GF-D8 (cell line): ENCODE results near the gene ANKMY1.
"Not testable (repeated sequence)": the region's sequence is repeated elsewhere in the genome, so short reads cannot be mapped to it uniquely, and the experiment has no call there.

Experiments used
- DNase-seq: peaks from one replicate; lab custom pipeline; 2025; lab: John Stamatoyannopoulos, UW

ANKMY1 gene

DNA sequence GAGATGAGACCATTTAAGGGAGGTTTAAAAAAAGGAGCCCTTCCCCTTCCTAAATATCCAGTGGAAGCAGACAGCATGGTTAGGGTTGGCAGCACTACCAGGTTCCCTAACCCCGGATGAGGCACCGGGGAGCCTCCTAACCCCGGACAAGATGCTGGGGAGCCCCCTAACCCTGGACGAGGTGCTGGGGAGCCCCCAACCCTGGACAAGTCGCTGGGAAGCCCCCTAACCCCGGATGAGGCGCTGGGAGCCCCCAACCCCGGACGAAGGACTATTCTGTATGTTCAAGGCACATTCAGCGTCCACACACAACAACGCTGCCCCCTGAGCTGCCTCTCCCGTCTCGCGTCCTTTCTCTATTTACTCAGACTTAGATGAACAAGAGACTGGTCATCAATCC, 51.9 kb downstream of the ANKMY1 start:
- no peak for DNase-seq

DNA sequence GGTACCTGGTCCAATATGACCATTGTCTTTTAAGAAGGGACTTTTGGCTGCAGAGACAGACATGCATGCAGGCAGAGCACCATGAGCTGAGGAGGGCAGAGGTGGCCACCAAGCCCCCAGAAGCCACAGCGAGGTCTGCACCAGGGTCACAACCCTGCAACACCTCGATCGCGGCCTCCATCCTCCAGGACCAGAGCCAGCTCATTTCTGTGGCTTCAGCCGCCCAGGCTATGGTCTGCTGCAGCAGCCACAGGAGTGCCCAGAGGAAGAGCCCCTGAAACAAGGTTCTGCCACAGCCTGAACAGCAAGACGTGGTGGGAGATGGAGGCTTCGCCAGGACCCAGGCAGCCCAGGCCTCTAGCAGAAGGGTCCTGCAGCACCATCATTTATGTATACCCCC, 53.9 kb downstream of the ANKMY1 start:
- DNase-seq = no peak

DNA sequence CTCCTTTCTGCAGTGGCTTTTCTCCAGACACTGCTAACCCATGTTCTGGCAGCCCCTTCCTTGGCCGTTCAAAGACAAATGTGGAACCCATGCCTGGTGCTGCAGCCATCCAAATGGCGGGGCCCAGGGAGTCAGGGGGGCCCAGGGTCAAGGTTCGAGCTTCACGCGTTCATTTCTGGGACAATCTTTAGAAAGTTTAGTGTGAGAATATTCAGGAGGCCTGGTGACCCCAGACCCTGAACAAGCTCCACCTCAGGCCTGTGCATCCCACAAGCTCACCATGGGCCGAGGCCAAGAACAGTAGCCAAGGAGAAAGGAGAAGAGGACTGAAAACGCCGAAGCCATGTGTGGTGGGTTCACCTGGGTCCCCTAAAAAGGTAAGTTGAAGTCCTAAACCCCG, 54.4 kb downstream of the ANKMY1 start:
- no peak for DNase-seq

DNA sequence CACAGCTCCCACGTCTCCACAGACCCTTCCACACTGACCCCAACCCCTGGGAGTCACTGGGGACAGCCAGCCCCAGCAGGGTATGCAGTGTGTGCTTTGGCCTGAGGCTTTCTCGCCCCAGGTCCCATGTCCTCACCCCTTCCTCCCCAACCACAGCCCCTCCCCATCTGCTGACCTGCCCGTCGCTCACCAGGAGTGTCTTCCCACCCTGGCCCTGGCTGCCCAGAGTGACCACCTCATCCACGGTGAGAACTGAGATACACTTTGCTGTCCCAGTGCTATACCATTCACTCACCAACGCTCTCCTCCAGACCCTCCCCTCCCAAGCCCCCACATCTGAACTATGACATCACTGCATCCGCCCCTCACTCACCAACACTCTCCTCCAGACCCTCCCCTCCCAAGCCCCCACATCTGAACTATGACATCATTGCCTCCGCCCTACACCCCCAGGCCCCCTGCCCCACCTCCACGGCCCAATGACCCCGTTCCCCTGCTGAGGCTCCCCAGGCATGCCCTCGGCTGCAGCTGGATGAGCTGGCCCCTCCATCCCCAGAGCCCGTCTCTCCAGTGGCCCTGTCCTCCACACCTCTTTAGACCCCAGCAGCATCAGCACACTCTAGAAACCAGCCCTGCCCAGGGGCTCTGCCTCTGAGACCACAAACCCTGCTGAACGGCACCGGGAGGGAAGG, 55.2 kb downstream of the ANKMY1 start:
- no peak for DNase-seq

DNA sequence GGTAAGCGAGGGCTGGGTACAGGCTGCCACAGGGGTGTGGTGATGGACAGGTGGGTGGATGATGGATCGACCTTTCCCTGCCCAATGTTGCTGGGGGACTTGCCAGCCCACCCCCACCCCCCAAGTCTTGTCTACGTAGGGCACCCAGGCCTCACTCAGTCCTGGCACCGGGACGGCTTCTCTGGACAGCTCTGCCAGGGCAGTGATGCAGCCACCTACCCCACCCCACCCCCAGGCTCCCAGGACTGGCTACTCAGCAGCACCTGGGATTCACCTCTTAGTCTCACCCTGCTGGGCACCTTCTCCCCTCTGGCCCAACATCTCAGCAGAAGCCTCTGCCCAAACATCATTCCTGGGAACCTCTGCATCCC, 55.7 kb downstream of the ANKMY1 start:
- DNase-seq = no peak

DNA sequence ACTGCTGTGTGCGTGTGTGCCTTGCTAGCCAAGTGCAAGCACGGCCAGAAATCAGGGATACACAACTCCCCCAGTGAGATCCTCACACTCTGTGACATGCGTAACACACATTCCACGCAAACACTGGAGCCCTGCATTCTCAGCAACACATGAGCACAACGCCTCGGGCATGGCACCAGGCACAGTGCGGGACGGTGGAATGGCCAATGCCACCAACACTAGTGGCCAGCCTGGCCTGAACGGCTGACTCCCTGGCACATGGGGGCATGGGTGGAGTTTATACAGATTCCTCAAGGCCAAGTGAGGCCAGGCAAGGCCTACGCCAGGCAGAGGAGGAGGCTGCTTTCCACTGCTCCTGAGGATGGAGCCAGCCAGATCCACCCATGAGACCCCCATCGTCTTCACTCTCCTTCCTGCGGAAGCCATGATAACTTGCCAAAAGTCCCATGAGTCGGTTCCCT, 56.2 kb downstream of the ANKMY1 start:
- no peak for DNase-seq

DNA sequence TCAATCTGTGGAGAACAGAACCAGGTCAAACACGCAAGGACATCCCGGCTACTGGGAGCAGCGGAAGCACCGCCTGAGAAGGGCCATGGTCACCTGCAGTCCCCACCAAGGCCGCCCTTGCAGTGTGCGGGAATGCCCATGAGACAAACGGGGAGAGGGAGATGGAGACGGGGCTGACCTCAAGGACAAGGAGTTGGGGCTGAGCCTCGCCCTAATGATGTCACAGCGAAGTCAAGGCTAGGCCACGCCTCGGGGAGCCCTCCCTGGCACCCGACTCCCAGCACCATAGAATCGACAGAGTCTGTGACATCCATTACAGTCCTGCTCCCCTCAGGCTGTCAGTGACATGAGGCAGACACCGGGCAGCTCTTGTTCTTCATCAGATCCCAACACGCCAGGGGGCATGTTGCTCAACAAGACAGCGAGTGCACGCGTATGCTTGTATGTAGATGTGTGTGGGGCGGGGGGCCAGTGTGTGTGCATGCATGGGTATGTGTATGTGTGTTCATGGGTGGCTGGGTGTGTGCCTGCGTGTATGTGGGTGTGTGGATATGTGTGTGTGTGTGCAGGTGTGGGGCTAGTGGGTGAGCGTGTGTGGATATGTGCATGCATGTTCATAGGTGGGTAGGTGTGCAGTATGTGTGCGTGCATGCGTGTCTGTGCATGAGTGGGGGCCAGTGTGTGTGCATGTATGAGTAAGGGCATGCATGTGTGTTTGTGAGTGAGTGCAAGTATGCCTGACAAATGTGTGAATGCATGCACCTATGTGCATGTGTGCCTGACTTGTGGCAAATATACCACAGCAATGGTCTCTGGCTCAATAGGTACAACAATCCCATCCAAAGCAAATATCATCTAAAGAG, 57.0 kb downstream of the ANKMY1 start:
- DNase-seq = no peak

DNA sequence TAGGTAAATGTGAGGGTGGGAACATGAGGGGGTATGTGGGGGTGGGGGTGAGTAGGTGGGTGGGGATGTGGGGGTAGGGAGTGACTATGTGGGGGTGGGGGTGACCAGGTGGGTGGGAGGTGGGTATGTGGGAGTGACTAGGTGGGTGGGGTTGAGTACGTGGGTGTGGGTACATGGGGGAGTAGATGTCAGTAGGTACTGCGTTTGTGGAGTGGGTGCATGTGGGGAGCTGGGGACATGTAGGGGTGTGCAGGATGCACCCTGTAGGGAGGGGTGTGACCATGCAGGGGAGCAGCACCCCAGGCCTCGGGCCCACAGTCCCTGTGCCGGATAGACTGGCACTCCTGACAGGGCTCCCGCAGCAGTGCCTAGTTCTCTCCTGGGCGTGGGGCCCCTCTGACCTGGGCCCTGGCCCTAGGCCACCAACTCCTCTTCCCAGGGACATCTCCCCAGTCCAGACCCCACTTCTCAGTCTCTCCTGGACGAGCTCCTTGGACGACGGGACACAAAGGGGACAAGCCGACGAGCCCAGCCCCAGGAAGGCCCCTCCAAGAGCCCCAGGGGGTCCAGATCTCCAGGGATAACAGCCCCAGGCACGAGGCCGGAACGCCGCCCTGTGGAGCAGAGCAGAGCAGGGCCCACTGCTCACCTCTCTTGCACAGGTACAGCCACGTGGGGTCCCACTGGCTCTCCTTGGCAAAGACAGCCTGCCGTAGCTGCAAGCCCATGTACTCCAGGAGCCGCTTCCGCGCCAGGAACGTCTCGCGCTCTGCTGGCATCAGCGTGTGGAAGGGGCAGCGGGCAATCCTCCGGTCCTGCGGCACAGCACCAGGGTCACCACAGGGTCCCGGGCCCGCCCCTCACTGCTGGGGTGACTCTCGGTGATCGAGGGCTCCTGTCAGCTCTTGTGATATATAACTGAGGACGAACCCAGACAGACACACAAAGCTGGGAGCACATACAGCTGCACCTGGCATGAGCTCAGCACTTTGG, 58.2 kb downstream of the ANKMY1 start:
- DNase-seq = no peak

DNA sequence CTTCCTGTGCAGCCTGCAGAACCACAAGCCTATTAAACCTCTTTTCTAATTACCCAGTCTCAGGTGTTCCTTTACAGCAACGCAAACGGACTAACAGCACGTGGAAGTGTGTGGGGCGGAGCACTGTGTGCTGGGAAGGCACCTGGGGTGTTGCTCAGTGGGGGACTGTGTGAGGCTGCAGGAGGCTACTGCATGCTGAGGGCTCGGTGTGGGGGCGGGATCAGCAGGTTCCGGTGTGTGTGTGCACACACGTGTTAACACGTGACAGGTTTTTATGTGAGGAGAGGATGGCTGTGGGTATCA, 58.9 kb downstream of the ANKMY1 start:
- no peak for DNase-seq

DNA sequence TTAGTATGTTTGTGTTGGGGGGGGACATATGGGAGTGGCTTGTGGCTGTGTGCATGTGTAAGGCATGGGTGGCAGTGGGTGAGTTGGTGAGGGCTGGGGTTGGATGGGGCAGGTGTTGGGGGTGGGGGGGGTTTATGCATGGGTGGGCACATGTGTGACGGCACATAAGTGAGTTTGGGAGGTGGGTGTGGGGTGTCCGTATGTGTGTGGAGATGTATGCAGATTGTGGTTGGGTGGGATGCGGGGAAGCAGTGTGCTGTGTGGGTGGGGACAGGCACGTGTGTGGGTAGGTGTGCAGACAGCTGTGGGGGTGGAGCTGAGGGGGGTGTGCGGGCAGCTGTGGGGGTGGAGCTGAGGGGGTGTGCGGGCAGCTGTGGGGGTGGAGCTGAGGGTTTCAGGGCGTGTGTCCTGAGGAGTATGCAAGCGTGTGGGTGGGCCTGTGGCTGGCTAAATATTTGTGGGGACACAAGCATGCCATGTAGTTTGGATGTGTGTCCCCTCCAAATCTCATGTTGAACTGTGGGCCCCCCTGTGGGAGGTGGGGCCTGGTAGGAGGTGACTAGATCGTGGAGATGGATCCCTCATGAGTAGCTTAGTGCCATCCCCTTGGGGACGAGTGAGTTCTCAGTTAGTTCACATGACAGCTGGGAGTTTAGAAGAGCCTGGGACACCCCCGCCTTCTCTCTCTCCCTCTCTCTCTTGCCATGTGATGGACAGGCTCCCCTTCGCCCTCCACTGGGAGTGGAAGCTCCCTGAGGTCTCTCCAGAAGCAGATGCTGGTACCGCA, 59.4 kb downstream of the ANKMY1 start:
- no peak for DNase-seq

DNA sequence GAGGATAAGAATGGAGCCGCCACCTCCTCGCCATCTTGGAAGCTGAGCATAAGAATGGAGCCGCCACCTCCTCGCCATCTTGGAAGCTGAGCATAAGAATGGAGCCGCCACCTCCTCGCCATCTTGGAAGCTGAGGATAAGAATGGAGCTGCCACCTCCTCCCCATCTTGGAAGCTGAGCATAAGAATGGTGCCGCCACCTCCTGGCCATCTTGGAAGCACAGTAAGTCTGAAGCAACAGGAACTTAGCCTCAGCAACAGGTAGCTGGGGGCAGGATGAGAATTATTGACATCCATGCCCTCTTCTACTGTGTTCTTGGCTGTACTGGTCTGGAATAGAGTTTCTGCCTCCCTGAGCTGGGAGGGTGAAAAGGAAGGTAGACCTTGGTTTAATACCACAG, 60.7 kb downstream of the ANKMY1 start:
- not testable (repeated sequence) for DNase-seq

DNA sequence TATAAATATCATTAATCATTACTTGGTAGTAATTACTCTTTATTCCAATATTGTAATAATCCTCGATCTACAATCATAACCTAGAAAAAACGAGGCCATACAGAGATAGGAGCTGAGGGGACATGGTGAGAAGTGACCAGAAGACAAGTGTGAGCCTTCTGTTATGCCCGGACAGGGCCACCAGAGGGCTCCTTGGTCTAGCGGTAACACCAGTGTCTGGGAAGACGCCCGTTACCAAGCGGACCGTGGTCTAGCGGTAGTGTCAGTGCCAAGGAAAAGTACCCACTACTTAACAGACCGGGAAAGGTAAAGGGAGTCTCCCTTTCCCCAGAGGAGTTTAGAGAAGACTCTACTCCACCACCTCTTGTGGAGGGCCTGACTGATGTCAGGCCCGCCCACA, 62.8 kb downstream of the ANKMY1 start:
- not testable (repeated sequence) for DNase-seq

DNA sequence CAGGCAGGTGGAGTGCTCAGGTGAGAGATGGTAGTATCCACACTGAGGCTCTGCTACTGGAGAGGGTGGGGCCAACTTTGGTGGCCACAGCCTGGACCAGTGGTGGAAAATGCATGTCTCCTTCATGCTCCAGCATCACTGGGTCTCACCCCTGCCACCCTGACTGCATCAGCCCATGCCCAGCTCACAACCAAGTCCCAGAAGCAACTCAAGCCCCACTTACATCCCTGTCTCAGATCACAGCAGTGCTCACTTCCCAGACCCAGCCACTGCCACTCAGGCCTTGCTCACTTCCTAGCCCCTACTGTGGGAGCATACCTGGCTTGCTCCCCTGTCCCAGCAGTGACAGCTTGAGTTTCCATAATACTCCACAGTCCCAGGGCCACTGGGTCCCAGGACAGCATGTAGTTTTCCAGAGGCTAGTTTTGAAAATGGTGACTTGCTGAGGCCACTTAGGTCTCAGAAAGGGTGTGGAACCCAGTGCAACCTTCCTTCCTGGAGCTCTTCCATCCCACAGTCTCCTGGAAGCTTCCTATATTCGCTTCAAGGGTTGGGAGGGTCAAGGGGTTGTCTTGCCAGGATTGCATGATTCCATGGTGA, 63.5 kb downstream of the ANKMY1 start:
- no peak for DNase-seq

DNA sequence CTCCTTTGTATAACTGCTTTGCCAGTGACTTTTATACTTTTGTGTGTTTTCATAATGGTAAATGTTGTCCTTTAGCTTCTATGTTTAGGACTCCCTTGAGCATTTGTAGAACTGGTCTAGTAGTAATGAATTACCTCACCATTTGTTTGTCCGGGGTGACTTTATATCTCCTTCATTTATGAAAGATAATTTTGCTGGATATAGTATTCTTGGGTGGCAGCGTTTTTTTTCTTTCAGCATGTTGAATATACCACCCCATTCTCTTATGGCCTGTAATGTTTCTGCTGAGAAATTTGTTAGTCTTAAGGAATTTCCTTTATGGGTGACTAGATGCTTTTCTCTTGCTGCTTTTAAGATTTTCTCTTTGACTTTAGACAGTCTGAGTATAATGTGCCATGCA, 66.3 kb downstream of the ANKMY1 start:
- DNase-seq = no peak

DNA sequence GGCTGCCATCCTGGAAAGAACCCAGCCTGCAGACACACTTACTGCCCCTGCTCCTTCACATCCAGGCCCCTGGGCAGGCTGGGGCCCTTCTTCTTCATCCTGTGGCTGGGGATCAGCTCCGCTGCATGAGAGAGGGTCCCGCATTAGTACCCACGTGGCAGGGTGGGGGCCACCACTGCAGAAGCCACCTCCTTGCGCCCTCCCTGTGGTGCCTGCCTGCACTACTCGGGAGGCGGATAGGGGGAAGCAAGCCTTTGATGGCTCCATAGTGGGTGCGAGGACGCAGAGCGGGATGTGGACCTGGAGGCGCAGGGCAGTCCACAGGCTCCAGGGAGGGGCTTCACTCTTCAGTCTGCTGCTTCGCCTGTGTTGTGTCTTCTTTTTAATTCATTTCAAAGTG, 75.6 kb downstream of the ANKMY1 start:
- DNase-seq = no peak

DNA sequence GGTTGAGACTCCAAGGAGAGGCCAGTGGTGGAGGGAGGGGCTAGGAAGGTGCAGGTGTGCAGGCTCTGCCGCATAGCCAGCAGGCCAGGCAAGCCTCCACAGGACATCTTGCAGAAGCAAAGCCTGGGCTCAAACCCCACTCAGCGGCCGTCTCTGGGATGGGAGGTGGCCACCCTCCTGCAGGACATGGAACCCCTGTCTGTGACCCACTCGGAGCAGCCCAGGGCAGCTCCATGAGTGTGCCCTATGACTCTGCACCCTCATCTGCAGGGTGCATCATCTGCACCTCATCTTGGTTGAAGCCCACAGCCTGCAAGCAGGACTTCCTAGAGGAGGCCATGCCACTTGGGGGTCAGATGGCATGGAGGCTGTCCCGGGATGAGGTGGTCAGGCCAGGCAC, 76.1 kb downstream of the ANKMY1 start:
- DNase-seq = no peak

DNA sequence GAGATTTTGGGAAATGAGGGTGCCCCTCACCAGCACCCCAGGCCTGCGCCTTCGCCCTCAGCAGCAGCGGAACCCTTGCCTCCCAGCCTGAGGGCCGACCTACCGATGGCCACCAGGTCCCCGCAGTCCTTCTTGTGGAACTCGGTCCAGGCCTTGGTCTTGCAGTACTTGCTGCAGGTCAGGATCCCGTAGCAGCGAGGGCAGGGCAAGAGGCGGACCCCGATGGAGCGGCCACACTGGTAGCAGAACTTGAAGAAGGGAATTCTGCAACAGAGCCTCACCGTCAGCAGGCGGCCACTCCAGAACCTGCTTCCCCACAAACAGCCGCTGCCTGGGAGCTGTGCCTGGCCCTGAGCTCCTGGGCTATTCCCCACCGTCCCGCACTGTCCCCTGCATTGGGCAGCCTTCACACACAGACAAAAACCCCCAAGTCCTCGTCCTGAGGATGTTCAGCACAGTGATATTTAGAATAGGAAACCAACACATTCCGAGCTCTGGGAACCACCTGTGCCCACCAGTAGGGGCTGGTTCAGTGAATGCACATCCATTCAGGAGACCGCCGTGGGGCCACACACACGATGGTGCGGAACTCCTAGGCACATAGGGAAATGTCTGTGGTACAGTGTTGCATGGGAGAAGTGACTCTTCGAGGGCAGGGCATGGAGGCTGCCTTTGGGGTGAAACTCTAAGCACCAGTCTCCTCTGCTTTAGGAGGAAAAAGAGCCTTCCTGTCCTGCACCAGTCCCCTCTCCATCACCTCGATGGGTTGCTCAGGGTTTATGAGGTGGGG, 76.8 kb downstream of the ANKMY1 start:
- DNase-seq = no peak

DNA sequence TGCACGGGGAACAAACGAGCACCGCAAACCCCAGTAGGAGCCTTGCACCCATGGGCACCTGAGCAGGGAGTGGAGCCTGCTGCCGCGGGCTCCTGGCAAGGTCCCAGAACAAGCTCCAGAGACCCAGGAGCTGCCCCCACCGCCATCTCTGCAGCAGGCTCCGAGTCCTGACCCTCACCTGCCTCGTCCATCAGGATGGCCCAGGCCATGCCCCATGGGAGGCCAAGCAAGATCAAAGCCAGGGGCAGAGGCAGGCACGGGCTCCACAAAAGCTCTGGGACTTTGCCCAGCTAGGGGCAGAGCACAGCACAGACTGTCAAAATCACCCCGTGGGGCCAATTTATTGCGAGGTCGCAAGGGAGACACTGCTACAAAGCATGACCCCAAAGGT, 78.7 kb downstream of the ANKMY1 start:
- no peak for DNase-seq

DNA sequence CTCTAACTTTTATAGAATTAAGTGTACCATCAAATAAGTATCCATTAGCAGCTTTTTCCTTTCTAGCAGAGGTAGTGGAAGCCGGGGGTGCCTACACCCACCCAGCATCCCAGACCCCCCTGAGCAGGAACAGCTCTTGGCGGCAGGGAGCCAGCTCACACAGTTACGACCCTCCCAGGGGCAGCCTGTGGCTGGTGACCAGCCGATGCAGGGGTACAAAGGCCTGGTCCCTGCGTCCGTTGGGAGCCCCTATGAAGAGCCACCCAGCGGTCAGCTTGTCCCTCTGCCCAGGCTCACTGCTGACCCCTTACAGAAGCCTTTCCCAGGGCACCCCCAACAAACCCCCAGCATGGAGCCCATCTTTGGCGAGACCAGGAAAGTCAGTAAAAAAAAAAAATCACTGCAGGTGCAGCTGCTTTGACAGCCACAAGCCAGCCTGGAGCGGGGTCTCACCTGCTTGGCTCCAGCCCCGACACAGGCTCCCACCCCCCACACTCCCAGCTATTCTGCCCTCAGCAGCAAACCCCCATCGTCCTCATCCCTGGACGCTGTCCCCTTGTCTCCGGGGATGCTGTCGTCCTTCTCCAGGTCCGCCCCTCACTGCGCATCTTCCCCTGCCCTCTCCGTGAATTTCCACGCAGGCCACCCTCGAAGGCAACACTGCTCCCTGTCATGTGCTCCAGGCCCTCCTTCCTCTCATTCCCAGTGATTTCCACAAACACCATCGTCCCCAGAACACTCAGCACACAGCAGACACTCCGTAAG, 79.3 kb downstream of the ANKMY1 start:
- DNase-seq = no peak

DNA sequence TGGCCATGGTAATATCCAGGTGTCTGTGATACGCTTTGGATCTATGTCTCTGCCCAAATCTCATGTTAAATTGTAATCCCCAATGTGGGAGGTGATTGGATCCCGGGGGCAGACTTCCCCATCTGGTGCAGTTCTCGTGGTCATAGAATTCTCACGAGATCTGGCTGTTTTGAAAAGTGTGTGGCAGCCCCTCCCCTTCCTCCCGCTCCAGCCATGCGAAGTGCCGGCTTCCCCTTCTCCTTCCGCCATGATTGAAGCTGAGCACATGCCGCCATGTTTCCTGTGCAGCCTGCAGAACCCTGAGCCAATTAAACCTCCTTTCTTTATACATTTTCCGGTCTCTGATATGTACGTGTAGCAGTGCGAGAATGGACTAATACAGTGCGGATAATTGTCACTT, 79.9 kb downstream of the ANKMY1 start:
- DNase-seq = no peak
